Measurements from ENCODE around the gene HERPUD2. TPM values are rescaled to one million over a fixed set of nuclear protein-coding genes. Genes with fewer than 3 reads are reported as not detected.
"Not testable (repeated sequence)": the region's sequence is repeated elsewhere in the genome, so short reads cannot be mapped to it uniquely, and the experiment has no call there.

HERPUD2 gene
- total RNA-seq, 1 donor from 2014 or later, result 28.3 TPM

- no peak for DNase-seq (ENCODE audit: low spot score)
- no peaks in the 10 kb centered on the region for H3K9me3 Mint-ChIP-seq (ENCODE audit: low read depth)
Observed at GRCh38 chr7:35694161-35694783, 663 bp downstream of the HERPUD2 start.

GRCh38 chr7:35691827-35692307 lies 3.1 kb downstream of the HERPUD2 start:
- peaks cover 2% of the 10 kb centered on the region for H3K36me3 Mint-ChIP-seq (ENCODE audit: low read depth)
- DNase-seq (ENCODE audit: low spot score), result no peak
- peak overlapping the region; percentile 91 for H3K4me3 Mint-ChIP-seq (ENCODE audit: unreplicated experiment)
- no peaks in the 10 kb centered on the region for H3K9me3 Mint-ChIP-seq (ENCODE audit: low read depth)
- H3K4me1 Mint-ChIP-seq (ENCODE audit: low read depth), result peaks cover 82% of the 10 kb centered on the region
- TF ChIP-seq CTCF (IDR thresholded peaks at IDR 0.05), result no peak
- no peaks in the 10 kb centered on the region for H3K27me3 Mint-ChIP-seq (ENCODE audit: low read depth)
- H3K27ac Mint-ChIP-seq (ENCODE audit: unreplicated experiment), result no peak overlapping the region

More at GRCh38 chr7:35694161-35694783, 663 bp downstream of the HERPUD2 start:
- peaks cover 2% of the 10 kb centered on the region for H3K36me3 Mint-ChIP-seq (ENCODE audit: low read depth)
- peak overlapping the region; percentile 84 for H3K27ac Mint-ChIP-seq (ENCODE audit: unreplicated experiment)
- peaks cover 72% of the 10 kb centered on the region for H3K4me1 Mint-ChIP-seq (ENCODE audit: low read depth)
- peak overlapping the region; percentile 91 for H3K4me3 Mint-ChIP-seq (ENCODE audit: unreplicated experiment)
- no peak for TF ChIP-seq CTCF (IDR thresholded peaks at IDR 0.05)
- no peaks in the 10 kb centered on the region for H3K27me3 Mint-ChIP-seq (ENCODE audit: low read depth)

GRCh38 chr7:35691366-35691765 lies 3.6 kb downstream of the HERPUD2 start:
- H3K36me3 Mint-ChIP-seq (ENCODE audit: low read depth), result peaks cover 2% of the 10 kb centered on the region
- H3K4me3 Mint-ChIP-seq (ENCODE audit: unreplicated experiment), result peak overlapping the region; percentile 34
- no peaks in the 10 kb centered on the region for H3K9me3 Mint-ChIP-seq (ENCODE audit: low read depth)
- peaks cover 77% of the 10 kb centered on the region for H3K4me1 Mint-ChIP-seq (ENCODE audit: low read depth)
- no peaks in the 10 kb centered on the region for H3K27me3 Mint-ChIP-seq (ENCODE audit: low read depth)
- peak overlapping the region; percentile 75 for H3K27ac Mint-ChIP-seq (ENCODE audit: unreplicated experiment)
- no peak for TF ChIP-seq CTCF (IDR thresholded peaks at IDR 0.05)
- DNase-seq (ENCODE audit: low spot score), result no peak

GRCh38 chr7:35690614-35691013 lies 4.3 kb downstream of the HERPUD2 start:
- peaks cover 69% of the 10 kb centered on the region for H3K4me1 Mint-ChIP-seq (ENCODE audit: low read depth)
- H3K9me3 Mint-ChIP-seq (ENCODE audit: low read depth); H3K27me3 Mint-ChIP-seq (ENCODE audit: low read depth); H3K4me3 Mint-ChIP-seq (ENCODE audit: unreplicated experiment); H3K36me3 Mint-ChIP-seq (ENCODE audit: low read depth); DNase-seq (ENCODE audit: low spot score): not testable (repeated sequence)
- peak overlapping the region; percentile 3 for H3K27ac Mint-ChIP-seq (ENCODE audit: unreplicated experiment)

GRCh38 chr7:35685781-35686180 lies 9.2 kb downstream of the HERPUD2 start:
- TF ChIP-seq CTCF (IDR thresholded peaks at IDR 0.05), result no peak
- no peak for DNase-seq (ENCODE audit: low spot score)
- peaks cover 6% of the 10 kb centered on the region for H3K9me3 Mint-ChIP-seq (ENCODE audit: low read depth)
- H3K36me3 Mint-ChIP-seq (ENCODE audit: low read depth), result peaks cover 7% of the 10 kb centered on the region
- H3K27ac Mint-ChIP-seq (ENCODE audit: unreplicated experiment), result no peak overlapping the region
- H3K4me3 Mint-ChIP-seq (ENCODE audit: unreplicated experiment), result no peak overlapping the region
- H3K27me3 Mint-ChIP-seq (ENCODE audit: low read depth), result no peaks in the 10 kb centered on the region
- peaks cover 41% of the 10 kb centered on the region for H3K4me1 Mint-ChIP-seq (ENCODE audit: low read depth)

All from chondrocyte (in vitro differentiated cells).